GM18870 (cell line): Measurements from ENCODE around the gene SLC36A4.
"Not testable (repeated sequence)": the region's sequence is repeated elsewhere in the genome, so short reads cannot be mapped to it uniquely, and the experiment has no call there.

Source experiments
- ATAC-seq: cut with Tn5 transposase; IDR thresholded peaks from one replicate; pipeline ENCODE4 v1.9.1; 2021; ENCODE audit warnings: moderate library complexity; ENCODE audit not compliant: unreplicated experiment

Gene SLC36A4

DNA sequence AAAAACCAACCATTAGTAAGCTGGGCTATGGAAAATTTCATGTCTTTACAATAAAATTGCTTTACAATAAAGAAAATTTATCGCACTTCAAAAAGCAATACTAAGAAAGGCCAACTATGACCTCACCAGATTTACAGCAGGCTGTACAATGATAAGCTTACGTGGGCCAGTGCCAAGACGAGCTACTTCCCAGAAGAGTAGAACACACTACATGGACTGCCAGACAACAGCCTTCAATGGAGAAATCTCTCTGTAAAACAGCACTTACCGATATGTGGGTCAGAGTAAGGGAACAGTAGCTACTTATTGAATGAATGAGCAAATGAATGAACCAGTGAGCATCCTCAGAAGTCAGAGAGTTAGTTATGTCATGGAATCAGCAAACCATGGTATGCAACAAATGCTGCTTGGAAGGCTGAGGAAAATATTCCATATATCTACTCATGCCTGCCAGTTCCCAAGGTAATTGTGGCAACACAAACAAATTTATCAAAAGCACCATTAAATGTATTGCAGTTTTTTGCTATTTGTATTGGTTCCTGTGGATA lies 74.4 kb downstream of the SLC36A4 start:
- no peak for ATAC-seq

DNA sequence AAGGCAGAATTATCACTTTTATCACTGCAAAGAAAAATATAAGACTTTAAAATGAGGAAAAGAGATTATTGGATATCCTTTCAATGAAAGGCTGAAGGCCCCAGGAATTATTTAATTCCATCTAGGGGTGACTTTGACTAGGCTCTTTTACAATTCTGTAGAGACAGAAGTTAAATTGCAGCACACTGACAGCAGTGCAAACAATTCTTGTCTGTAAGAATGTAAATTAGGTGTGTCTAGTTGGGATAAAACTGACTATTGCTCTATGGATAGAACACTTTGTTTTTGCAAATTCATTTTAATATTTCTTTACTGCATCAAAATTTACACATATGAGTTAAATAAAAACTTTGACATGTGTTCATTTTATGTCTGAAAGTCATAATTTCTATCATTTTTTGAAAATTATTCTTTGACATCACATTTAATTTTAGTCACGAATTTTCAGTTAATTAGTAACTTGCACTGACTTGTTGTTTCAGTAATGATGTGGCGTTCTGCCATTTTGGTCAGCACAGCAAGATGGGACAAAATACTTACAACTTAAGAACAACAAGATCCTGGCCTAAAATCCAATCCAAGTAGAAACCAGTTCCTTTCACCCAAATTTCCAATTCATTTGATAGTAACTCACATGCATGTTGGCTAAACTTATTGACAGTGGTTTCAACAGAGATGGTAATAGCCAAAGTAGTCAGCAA lies 75.1 kb downstream of the SLC36A4 start:
- ATAC-seq = no peak

DNA sequence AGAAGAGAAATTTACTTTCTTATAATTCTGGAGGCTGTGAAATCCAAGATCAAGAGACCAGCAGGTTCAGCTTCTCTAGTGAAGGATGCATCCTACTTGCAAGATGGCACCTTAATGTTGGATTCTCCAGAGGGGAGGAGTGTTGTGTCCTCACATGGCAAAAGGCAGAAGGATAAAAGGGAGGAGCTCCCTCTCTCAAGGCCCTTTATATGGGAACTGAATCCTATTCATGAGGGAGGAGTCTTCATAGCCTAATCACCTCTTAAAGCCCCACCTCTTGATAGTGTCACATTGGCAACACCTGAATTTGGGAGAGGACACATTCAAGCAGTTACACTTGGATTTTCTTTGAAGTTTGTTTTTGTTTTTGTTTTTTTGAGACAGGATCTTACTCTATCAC lies 79.5 kb downstream of the SLC36A4 start:
- no peak for ATAC-seq

DNA sequence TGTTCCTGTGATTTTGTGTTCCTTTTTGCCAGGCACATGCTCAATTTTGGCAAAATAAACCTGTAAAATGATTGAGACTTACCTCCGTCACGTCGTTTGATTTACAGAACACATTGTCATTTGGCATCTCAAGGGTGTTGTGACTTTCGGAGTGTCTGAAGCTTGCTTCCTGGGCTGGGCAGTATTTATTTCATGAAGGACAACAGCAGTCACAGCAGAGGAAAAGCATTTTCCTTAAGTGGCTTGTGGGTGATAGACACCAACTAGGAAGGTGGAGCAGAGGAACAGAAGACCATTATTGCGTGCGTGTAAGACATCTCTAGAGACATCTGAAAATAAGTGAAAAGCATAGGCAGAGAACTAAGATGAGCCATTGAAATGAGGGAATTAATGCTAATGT lies 80.2 kb downstream of the SLC36A4 start:
- ATAC-seq = no peak

DNA sequence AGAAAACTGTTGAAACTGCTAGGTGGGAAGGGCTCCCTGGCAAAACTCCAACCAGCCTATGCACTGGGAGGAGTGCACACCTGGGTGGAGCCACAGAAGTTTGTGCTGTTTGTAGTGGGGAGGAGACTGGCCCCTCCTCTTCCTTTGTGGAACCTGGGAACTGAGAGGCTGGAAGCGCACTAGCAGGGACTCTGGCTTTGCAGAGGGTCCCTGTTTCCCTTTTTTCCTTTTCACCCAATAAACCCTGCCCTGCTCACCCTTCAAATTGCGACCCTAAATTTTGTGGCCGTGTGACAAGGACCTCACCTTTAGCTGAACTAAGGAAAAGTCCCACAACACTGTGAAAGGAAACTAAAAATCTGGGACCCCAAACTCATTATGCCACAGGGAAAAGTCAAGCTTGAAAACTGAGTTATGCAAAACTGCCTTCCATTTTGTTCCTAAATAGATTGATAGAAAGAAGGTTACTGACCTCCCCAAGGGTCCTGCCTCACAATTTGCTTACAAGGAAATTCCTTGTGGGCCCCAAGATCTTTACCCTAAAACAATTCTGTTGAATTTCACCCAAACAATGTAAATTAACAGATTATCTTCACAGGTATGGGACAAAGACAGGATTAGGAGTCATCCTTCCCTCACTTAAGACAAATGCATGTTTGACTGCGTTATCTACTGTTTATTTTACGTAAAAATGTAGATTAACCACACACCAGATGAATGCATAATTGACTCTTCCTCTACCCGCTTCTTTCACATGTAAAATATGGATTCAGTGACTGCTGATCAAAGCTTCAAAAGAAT lies 81.0 kb downstream of the SLC36A4 start:
- no peak for ATAC-seq

DNA sequence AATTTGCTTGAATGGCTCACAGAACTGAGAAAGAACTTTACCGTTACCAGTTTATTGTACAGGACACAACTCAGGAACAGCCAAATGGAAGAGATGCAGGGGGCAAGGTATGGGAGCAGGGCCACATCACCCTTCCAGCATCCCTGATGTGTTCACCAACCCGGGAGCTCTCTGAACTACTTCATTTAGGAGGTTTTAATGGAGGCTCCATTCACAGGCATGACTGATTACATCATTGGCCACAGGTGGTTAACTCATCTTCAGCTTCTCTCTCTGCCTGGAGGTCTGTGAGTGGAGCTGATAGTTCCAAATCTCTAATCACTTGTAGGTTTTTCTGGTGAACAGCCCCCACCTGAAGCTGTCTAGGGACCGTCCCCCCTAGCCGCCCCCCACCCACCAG lies 83.5 kb downstream of the SLC36A4 start:
- ATAC-seq = no peak

DNA sequence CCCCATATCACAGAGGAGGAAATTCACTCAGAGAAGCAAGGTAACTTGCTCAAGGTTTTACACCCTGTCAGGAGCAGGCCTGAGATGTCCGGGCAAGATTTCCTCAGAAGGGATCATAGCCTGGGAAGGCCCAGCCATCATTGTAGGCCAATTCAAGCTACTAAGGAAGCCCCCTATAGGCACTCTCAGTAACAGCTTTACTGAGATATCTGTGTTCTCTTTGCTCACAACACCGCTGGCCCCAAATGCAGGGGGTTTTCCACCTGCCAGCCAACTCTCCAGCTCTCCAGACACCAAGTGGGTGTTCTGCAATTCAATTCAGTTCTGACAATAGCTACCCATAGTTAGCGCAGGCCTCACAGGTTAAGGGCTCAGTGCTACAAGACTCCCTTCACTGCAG lies 84.0 kb downstream of the SLC36A4 start:
- no peak for ATAC-seq

DNA sequence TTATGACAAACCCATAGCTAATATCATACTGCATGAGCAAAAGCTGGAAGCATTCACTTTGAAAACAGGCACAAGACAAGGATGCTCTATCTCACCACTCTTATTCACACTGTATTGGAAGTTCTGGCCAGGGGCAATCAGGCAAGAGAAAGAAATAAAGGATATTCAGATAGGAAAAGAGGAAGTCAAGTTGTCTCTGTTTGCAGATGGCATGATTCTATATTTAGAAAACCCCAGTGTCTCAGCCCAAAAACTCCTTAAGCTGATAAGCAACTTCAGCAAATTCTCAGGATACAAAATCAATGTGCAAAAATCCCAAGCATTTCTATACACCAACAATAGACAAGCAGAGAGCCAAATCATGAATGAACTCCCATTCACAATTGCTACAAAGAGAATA lies 86.6 kb downstream of the SLC36A4 start:
- not testable (repeated sequence) for ATAC-seq

DNA sequence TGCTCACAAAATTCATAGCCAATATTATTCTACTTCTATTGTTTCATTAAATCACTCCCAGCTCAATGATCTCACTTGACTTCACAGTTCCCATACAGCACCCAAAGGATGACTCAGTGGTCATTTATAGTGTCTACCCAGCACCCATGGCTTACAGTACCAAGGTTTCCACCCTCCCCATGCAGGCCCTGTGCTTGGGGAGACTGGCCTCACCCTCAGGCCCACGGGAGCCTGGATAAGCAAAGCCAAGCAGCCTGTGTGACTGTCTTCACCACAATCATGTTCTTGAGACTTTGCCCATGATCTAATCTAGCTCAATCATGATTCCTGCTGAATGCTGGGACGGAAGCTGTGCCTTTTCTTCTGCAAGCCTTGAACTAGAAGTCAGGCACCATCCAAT lies 97.6 kb downstream of the SLC36A4 start:
- no peak for ATAC-seq

DNA sequence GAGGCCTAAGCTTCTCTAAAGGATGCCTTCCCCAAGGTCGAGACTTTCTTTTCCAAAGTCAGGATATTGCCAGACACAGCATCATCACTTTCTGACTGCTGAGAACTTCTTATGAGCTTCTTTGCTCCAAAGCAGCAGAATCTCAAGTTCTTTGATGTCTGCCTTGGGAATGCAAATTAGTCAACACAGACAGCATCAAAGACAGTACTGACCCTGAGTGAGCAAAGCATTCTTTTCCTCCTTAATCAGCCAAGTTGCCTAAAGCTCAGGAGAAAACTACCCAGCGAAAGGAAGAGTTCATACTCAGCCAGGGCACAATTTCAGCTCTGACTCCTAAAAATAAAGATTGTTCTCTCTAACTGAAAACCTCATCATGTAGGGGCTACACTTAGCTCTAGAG lies 98.0 kb downstream of the SLC36A4 start:
- ATAC-seq = no peak
